ENCODE data around the gene ACOXL.
"Not testable (repeated sequence)": the region's sequence is repeated elsewhere in the genome, so short reads cannot be mapped to it uniquely, and the experiment has no call there.

Gene ACOXL

DNA sequence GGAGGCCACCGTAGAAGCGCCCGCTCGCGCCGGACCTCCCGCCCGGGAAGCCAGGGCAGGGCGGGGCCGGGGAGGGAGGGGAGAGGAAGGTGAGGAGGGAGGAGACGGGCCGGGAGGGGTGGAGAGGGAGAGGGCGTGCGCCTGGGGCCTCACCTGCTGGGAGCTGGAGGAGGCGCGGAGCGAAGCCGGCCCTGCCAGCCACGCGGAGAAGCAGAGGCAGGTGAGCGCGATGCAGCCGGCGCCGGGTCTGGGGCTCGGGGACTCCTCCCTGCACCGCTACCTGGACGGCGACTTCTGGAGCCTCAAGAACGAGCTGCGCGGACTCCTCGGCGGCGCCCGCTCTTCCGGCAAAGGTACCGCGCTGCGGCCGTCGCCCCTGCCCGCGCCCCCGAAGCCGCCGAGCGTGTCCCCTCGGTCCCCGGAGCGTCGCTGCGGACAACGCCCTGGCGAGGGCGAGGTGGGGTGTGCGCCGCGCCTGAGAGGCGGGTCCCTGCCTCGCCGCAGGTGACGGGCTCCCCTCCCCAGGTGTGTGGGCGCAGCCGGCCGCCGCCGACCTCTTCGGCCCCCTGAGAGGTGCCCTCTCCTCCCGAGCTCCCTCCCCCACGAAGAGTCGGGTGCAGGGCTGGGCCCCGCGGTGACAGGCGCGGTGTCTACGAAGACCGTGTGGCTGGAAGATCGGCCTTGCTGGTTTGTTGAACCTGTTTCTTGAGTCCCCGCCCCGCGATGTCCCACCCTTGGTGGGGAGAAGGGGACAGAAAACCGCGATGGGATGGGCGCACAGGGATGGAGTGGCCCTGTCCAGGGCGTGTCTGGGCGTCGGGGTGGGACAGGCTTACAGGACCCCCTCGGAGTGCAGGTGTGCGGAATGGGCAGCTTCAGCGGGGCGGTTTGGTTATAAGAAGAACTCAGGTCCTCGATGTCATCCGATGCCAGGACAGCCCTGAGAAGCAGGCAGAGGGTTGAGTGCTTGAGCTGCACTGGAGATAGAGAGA is at the start of gene ACOXL:
ACOXL (plus strand) TSS at position 152 of the 992 bp plus-strand sequence. CDS start 35,817 bp downstream, outside the sequence.
- H3K36me3 ChIP-seq (ENCODE audit: control insufficient read depth, insufficient read depth, low read length) = no peaks in the 10 kb centered on the region
- H3K9me3 ChIP-seq (ENCODE audit: control insufficient read depth, low read length) = no peaks in the 10 kb centered on the region
- no peak within 1 kb of the TSS for H3K9ac ChIP-seq (ENCODE audit: low read length)
- H3K4me3 ChIP-seq (ENCODE audit: low read length) = no peak within 1 kb of the TSS
- peaks cover 7% of the 10 kb centered on the region for H3K4me1 ChIP-seq (ENCODE audit: control insufficient read depth, insufficient read depth, low read length)
- H3K27me3 ChIP-seq (ENCODE audit: control insufficient read depth, insufficient read depth, low read length) = peaks cover 60% of the 10 kb centered on the region

DNA sequence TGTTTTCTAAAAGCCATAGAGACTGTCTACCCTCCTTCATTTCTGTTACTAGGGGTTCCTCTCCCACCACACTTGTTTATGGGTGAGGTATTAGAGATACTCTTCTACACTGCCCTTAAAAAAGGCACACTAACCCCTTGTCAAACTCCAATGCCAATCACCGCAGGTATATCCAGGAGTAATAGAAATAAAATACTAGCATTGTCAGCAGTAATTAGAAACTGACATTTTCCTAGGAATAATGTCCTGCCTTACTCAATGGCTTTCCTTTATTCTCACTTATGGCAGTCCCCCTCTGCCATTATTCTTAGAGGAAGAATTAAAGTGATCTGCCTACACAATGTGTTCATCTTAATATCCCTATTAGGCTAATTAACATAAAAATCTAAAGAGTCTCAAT is 49.5 kb upstream of the ACOXL start:
- no peaks in the 10 kb centered on the region for H3K36me3 ChIP-seq (ENCODE audit: control insufficient read depth, insufficient read depth, low read length)
- peaks cover 8% of the 10 kb centered on the region for H3K27me3 ChIP-seq (ENCODE audit: control insufficient read depth, insufficient read depth, low read length)
- no peak overlapping the region for H3K4me3 ChIP-seq (ENCODE audit: low read length)
- no peak overlapping the region for H3K9ac ChIP-seq (ENCODE audit: low read length)
- H3K9me3 ChIP-seq (ENCODE audit: control insufficient read depth, low read length) = no peaks in the 10 kb centered on the region
- H3K4me1 ChIP-seq (ENCODE audit: control insufficient read depth, insufficient read depth, low read length) = peaks cover 9% of the 10 kb centered on the region

- not testable (repeated sequence) for H3K27me3 ChIP-seq (ENCODE audit: control insufficient read depth, insufficient read depth, low read length); H3K9me3 ChIP-seq (ENCODE audit: control insufficient read depth, low read length); H3K4me1 ChIP-seq (ENCODE audit: control insufficient read depth, insufficient read depth, low read length); H3K36me3 ChIP-seq (ENCODE audit: control insufficient read depth, insufficient read depth, low read length); H3K9ac ChIP-seq (ENCODE audit: low read length); H3K4me3 ChIP-seq (ENCODE audit: low read length)
Measured at GRCh38 chr2:110687775-110688484, 44.4 kb upstream of the ACOXL start.

- no peak overlapping the region for H3K4me3 ChIP-seq (ENCODE audit: low read length)
- no peaks in the 10 kb centered on the region for H3K9me3 ChIP-seq (ENCODE audit: control insufficient read depth, low read length)
- H3K36me3 ChIP-seq (ENCODE audit: control insufficient read depth, insufficient read depth, low read length) = no peaks in the 10 kb centered on the region
- no peaks in the 10 kb centered on the region for H3K27me3 ChIP-seq (ENCODE audit: control insufficient read depth, insufficient read depth, low read length)
- H3K9ac ChIP-seq (ENCODE audit: low read length) = no peak overlapping the region
- no peaks in the 10 kb centered on the region for H3K4me1 ChIP-seq (ENCODE audit: control insufficient read depth, insufficient read depth, low read length)
Measured at GRCh38 chr2:110688594-110689091, 43.7 kb upstream of the ACOXL start.

DNA sequence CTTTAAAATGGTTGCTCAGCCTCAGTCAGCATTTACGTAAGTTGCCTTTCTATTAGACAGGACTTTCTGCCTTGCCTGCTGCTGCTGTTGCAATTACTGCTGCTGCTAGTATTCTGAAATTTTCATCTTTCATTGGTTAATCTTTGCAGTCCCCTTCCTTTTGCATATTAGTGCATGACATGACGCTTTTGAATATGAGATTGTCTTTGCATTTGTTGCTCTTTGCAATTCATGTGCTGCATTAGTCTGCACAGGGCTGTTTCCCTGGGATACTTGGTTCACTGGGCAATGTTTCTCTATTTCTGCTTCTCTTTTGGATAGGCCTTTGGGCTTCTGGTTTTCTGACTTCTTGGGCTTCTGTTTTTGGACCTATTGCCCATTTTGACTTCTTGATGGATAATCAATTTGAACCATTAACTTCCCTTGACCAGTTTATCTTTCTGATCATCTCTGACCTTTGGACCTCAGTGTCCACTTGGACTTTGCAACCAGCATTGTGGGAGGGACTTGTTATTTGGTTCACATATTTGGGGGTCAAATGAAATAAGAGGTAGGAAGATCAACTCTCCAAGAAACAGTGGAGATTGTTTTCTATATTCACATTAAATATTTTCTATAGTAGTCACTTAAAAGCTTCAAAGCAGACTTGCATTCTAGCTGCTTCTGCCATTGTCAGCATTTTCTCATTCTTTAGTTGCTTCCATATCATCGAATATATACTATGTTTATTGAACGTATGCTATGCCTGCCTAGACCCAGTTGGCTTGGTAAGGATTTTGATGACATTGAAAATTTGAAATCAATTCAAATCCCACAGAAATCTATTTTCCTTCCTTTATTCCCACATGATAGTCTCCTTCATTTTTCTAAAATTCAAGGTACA is 42.0 kb upstream of the ACOXL start:
- Histone ChIP-seq H3K4me1 (ENCODE audit: control insufficient read depth, insufficient read depth, low read length) (no peaks in the 10 kb centered on the region), H3K4me3 (ENCODE audit: low read length) (no peak overlapping the region)

GRCh38 chr2:110691612-110692258 is 40.6 kb upstream of the ACOXL start:
- H3K36me3 ChIP-seq (ENCODE audit: control insufficient read depth, insufficient read depth, low read length) = no peaks in the 10 kb centered on the region
- no peak overlapping the region for H3K9ac ChIP-seq (ENCODE audit: low read length)
- H3K4me1 ChIP-seq (ENCODE audit: control insufficient read depth, insufficient read depth, low read length) = no peaks in the 10 kb centered on the region
- H3K27me3 ChIP-seq (ENCODE audit: control insufficient read depth, insufficient read depth, low read length) = no peaks in the 10 kb centered on the region
- no peaks in the 10 kb centered on the region for H3K9me3 ChIP-seq (ENCODE audit: control insufficient read depth, low read length)
- no peak overlapping the region for H3K4me3 ChIP-seq (ENCODE audit: low read length)

More for the DNA sequence above, 42.0 kb upstream of the ACOXL start:
- no peaks in the 10 kb centered on the region for H3K9me3 ChIP-seq (ENCODE audit: control insufficient read depth, low read length)
- no peaks in the 10 kb centered on the region for H3K27me3 ChIP-seq (ENCODE audit: control insufficient read depth, insufficient read depth, low read length)
- H3K9ac ChIP-seq (ENCODE audit: low read length) = no peak overlapping the region
- H3K36me3 ChIP-seq (ENCODE audit: control insufficient read depth, insufficient read depth, low read length) = no peaks in the 10 kb centered on the region

GRCh38 chr2:110695146-110695898 is 37.1 kb upstream of the ACOXL start:
- H3K9ac ChIP-seq (ENCODE audit: low read length); H3K4me3 ChIP-seq (ENCODE audit: low read length); H3K4me1 ChIP-seq (ENCODE audit: control insufficient read depth, insufficient read depth, low read length); H3K9me3 ChIP-seq (ENCODE audit: control insufficient read depth, low read length); H3K27me3 ChIP-seq (ENCODE audit: control insufficient read depth, insufficient read depth, low read length); H3K36me3 ChIP-seq (ENCODE audit: control insufficient read depth, insufficient read depth, low read length): not testable (repeated sequence)

DNA sequence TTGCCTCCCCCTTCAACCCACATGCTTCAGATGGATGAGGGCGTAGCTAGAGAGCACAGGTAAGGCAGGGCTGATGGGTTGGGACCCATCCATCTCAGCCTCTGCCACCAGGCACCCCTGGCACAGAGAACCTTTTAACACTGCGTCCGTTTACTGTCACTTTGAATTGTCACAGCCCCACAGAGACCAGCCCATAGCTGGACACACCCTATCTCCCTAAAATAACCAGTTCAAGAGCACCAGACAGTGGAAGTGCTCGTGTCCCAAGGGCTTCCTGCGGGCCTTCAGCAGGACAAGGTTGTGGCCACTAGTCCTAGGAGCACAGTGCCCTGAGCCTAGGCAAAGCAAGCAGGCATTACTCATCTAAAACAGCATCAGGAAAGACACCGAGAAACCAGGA is 34.1 kb upstream of the ACOXL start:
- H3K9me3 ChIP-seq (ENCODE audit: control insufficient read depth, low read length); H3K4me1 ChIP-seq (ENCODE audit: control insufficient read depth, insufficient read depth, low read length); H3K4me3 ChIP-seq (ENCODE audit: low read length); H3K36me3 ChIP-seq (ENCODE audit: control insufficient read depth, insufficient read depth, low read length); H3K27me3 ChIP-seq (ENCODE audit: control insufficient read depth, insufficient read depth, low read length); H3K9ac ChIP-seq (ENCODE audit: low read length): not testable (repeated sequence)

DNA sequence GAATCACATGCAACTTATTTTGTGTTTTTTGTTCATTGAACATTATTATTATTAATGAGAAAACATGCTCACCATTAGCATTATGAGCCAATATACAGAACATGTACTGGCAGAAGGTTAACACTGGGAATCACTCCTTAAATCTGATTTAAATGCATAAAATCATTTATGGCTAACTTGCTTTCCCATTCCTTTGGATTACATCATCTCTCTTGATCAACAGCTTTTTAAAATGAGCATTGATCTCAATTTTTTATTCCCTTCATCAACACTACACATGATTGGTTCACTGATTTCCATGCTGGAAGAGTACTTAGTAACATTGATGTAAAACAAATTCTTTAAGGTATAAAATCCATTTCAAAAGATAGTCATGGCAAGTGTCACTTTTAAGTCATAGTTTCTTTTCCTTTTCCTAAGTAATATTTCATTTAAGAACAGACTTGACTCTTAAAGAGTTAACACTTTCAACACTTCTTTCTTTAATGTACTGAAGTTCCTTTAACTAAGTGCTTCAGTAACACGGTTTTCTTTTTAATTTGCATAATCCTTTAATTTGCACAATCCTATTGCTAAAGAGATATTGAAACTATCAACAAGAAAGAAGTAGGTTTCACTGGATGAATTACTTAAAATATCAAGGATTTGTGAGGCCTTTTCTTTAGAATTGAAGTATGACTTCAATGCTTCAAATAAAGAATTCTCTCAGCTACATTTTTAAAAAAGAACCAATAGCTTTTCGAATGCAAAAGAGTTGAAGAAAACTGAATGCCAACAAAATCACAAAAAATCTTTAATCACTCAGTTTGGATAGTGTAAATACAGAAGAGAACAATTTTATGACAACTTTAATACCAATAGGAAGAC is 29.6 kb upstream of the ACOXL start:
- H3K9me3 ChIP-seq (ENCODE audit: control insufficient read depth, low read length) = no peaks in the 10 kb centered on the region
- H3K36me3 ChIP-seq (ENCODE audit: control insufficient read depth, insufficient read depth, low read length) = no peaks in the 10 kb centered on the region
- no peaks in the 10 kb centered on the region for H3K4me1 ChIP-seq (ENCODE audit: control insufficient read depth, insufficient read depth, low read length)
- H3K9ac ChIP-seq (ENCODE audit: low read length) = no peak overlapping the region
- no peaks in the 10 kb centered on the region for H3K27me3 ChIP-seq (ENCODE audit: control insufficient read depth, insufficient read depth, low read length)
- H3K4me3 ChIP-seq (ENCODE audit: low read length) = no peak overlapping the region

DNA sequence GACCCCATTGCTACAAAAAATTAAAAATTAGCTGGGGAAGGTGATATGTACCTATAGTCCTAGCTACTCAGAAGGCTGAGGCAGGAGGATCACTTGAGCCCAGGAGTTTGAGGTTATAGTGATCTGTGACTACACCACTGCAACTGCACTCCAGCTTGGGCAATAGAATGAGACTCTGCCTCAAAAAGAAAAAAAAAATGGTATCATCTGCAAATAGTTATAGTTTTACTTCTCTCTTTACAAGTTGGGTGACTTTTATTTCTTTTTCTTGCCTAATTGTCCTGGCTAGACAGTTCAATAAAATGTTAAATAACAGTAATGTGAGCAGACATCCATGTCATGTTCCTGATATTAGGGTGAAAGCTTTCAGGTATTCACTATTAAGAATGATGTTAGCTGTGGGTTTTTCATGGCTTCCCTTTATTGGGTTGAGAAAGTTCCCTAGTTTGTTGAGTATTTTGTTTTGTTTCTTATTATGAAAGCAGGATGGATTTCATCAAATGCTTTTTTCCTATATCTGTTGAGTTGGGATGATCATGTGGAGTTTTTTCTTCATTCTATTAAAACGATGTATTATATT is 24.9 kb upstream of the ACOXL start:
- no peaks in the 10 kb centered on the region for H3K9me3 ChIP-seq (ENCODE audit: control insufficient read depth, low read length)
- no peaks in the 10 kb centered on the region for H3K4me1 ChIP-seq (ENCODE audit: control insufficient read depth, insufficient read depth, low read length)
- no peaks in the 10 kb centered on the region for H3K27me3 ChIP-seq (ENCODE audit: control insufficient read depth, insufficient read depth, low read length)
- H3K36me3 ChIP-seq (ENCODE audit: control insufficient read depth, insufficient read depth, low read length) = no peaks in the 10 kb centered on the region
- H3K9ac ChIP-seq (ENCODE audit: low read length) = no peak overlapping the region
- H3K4me3 ChIP-seq (ENCODE audit: low read length) = no peak overlapping the region
